ENCODE results near the gene TTC39C. TPM values are rescaled to one million over a fixed set of nuclear protein-coding genes. Genes with fewer than 3 reads are reported as not detected.
A peak's percentile ranks its signal among the peaks of the same experiment; 100 is the strongest.
"Not testable (repeated sequence)": the region's sequence is repeated elsewhere in the genome, so short reads cannot be mapped to it uniquely, and the experiment has no call there.

Gene TTC39C
- total RNA-seq, 1 donor from 2014 or later = 12.8 TPM

DNA sequence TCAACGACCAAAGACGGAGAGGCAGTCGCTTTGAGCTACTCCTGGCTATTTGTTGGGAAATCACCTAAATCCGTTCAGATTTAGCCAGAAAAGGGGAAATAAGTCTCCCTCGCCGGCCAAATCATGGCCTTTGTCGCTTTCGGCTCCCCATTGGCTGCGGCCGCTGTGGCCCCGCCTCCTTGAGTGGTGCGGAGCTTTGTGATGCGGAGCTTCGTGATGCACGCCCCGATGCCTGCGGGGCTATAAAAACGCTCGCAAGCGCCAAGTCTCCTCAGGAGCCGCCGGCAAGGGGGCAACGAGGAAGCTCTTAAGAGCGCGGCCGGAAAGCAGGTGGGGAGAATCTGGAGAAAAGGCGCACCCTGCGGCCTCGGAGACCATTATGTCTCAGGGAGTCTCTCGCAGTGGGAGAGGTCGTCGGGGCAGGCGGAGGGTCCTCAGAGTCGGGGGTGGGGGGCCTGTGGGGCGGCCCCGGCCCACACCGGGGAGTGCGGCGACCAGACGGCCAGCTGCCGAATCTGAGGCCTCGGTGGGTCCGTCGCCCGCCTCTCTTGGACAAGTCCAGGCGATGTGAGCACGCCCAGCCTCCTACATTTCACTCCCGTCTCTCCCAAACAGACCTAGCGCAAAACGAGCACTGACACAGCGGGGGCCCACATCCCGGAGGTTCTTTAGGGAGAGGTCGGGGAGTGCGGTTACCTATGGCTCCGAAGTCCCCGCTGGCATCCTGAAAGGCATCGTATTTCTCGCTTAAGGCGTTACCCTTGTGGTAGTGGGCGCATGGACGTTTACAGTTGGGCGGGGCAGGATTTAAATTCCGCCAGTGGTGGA is 124.4 kb downstream of the TTC39C start, which contains the start of gene CABYR:
CABYR (plus strand) TSS at position 274 of the 828 bp plus-strand sequence. CDS start 4,053 bp downstream, outside the sequence.
- H3K9ac ChIP-seq (ENCODE audit: low read length) = peak within 1 kb of the TSS; percentile 81
- peak within 1 kb of the TSS; percentile 86 for H3K4me3 Mint-ChIP-seq (ENCODE audit: unreplicated experiment)
- TF ChIP-seq, protein P1, sequence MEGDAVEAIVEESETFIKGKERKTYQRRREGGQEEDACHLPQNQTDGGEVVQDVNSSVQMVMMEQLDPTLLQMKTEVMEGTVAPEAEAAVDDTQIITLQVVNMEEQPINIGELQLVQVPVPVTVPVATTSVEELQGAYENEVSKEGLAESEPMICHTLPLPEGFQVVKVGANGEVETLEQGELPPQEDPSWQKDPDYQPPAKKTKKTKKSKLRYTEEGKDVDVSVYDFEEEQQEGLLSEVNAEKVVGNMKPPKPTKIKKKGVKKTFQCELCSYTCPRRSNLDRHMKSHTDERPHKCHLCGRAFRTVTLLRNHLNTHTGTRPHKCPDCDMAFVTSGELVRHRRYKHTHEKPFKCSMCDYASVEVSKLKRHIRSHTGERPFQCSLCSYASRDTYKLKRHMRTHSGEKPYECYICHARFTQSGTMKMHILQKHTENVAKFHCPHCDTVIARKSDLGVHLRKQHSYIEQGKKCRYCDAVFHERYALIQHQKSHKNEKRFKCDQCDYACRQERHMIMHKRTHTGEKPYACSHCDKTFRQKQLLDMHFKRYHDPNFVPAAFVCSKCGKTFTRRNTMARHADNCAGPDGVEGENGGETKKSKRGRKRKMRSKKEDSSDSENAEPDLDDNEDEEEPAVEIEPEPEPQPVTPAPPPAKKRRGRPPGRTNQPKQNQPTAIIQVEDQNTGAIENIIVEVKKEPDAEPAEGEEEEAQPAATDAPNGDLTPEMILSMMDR (IDR thresholded peaks at IDR 0.05; ENCODE audit: insufficient read depth, low read depth, low read length) = no peak
- TF ChIP-seq EZH2 (IDR thresholded peaks at IDR 0.05; ENCODE audit: insufficient read depth, low read length) = no peak
- H3K9me3 Mint-ChIP-seq (ENCODE audit: unreplicated experiment) = no peaks in the 10 kb centered on the region
- no peaks in the 10 kb centered on the region for H3K36me3 ChIP-seq (ENCODE audit: insufficient read depth, low read length)
- H3K4me1 Mint-ChIP-seq (ENCODE audit: low read depth, unreplicated experiment) = no peaks in the 10 kb centered on the region
- no peaks in the 10 kb centered on the region for H3K79me2 ChIP-seq (ENCODE audit: insufficient read depth, low read length)
- H2AFZ ChIP-seq (ENCODE audit: low read depth, low read length) = peak within 1 kb of the TSS; percentile 66
- H3K27me3 ChIP-seq (ENCODE audit: insufficient read depth, low read length) = no peaks in the 10 kb centered on the region
- H3K27ac Mint-ChIP-seq (ENCODE audit: unreplicated experiment) = peak within 1 kb of the TSS; percentile 62
- peak within 1 kb of the TSS; percentile 92 for H3K4me2 ChIP-seq (ENCODE audit: low read length)
- H3K27me3 Mint-ChIP-seq (ENCODE audit: low read depth, unreplicated experiment) = no peaks in the 10 kb centered on the region
- no peaks in the 10 kb centered on the region for H3K36me3 Mint-ChIP-seq (ENCODE audit: low read depth, unreplicated experiment)
- no peak for FAIRE-seq
- H3K27ac ChIP-seq (ENCODE audit: low read depth, low read length) = peak within 1 kb of the TSS; percentile 36
- H3K4me1 ChIP-seq (ENCODE audit: insufficient read depth, low read length) = peaks cover 14% of the 10 kb centered on the region
- peak; percentile 83 for DNase-seq (ENCODE audit: low read depth)
- H3K9me3 ChIP-seq (ENCODE audit: insufficient read depth, low read depth, low read length) = no peaks in the 10 kb centered on the region
- H3K4me3 ChIP-seq (ENCODE audit: insufficient read depth, low read depth, low read length) = peak within 1 kb of the TSS; percentile 64
- H4K20me1 ChIP-seq (ENCODE audit: insufficient read depth, low read length) = no peaks in the 10 kb centered on the region

DNA sequence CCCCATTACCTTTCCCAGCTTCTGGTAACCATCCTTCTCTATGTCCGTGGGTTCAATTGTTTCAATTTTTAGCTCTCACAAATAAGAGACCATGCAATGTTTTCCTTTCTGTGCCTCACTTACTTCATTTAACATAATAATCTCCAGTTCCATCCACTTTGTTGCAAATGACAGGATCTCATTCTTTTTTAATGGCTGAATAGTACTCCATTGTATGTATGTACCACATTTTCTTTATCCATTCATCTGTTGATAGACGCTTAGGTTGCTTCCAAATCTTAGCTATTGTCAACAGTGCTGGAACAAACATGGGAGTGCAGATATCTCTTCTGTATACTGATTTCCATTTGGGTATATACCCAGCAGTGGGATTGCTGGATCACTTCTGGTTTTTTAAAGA is 126.1 kb downstream of the TTC39C start:
- peaks cover 1% of the 10 kb centered on the region for H3K36me3 Mint-ChIP-seq (ENCODE audit: low read depth, unreplicated experiment)
- TF ChIP-seq, protein P1 (IDR thresholded peaks at IDR 0.05; ENCODE audit: insufficient read depth, low read depth, low read length) = no peak
- TF ChIP-seq EZH2 (IDR thresholded peaks at IDR 0.05; ENCODE audit: insufficient read depth, low read length) = no peak
- Histone ChIP-seq H3K4me3 (ENCODE audit: insufficient read depth, low read depth, low read length) (no peak overlapping the region), H3K27ac (ENCODE audit: low read depth, low read length) (no peak overlapping the region), H3K9me3 (ENCODE audit: insufficient read depth, low read depth, low read length) (no peaks in the 10 kb centered on the region), H3K4me2 (ENCODE audit: low read length) (no peak overlapping the region), H3K9ac (ENCODE audit: low read length) (no peak overlapping the region), H3K36me3 (ENCODE audit: insufficient read depth, low read length) (no peaks in the 10 kb centered on the region), H2AFZ (ENCODE audit: low read depth, low read length) (no peak overlapping the region), H3K4me1 (ENCODE audit: insufficient read depth, low read length) (peaks cover 14% of the 10 kb centered on the region), H4K20me1 (ENCODE audit: insufficient read depth, low read length) (no peaks in the 10 kb centered on the region), H3K27me3 (ENCODE audit: insufficient read depth, low read length) (no peaks in the 10 kb centered on the region), H3K79me2 (ENCODE audit: insufficient read depth, low read length) (no peaks in the 10 kb centered on the region)
- H3K9me3 Mint-ChIP-seq (ENCODE audit: unreplicated experiment) = no peaks in the 10 kb centered on the region
- H3K27me3 Mint-ChIP-seq (ENCODE audit: low read depth, unreplicated experiment) = no peaks in the 10 kb centered on the region
- H3K27ac Mint-ChIP-seq (ENCODE audit: unreplicated experiment) = no peak overlapping the region
- FAIRE-seq (no peak), DNase-seq (ENCODE audit: low read depth) (no peak)
- H3K4me3 Mint-ChIP-seq (ENCODE audit: unreplicated experiment) = peak overlapping the region; percentile 47
- H3K4me1 Mint-ChIP-seq (ENCODE audit: low read depth, unreplicated experiment) = no peaks in the 10 kb centered on the region

DNA sequence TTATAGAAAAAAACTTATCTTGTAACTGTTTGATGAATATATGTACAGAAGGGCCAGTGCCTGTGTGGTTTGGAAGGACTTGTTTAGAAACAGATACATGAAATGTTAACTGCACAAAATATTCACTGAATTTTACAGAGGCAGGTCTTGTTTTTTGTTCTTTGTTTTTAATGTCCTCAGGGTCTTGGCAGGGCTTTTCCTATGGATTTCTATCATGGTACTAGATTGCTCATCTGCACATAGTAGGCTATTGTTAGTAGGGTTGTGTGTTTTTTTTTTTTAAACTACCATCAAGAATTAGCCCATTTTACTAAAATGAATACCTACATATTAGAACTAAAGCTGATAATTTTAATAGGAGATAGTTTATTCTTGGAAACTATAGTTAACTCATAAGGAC is 127.8 kb downstream of the TTC39C start:
- no peak overlapping the region for H3K4me3 ChIP-seq (ENCODE audit: insufficient read depth, low read depth, low read length)
- H3K4me1 ChIP-seq (ENCODE audit: insufficient read depth, low read length) = peaks cover 7% of the 10 kb centered on the region
- H3K4me2 ChIP-seq (ENCODE audit: low read length) = no peak overlapping the region
- Mint-ChIP-seq H3K27ac (ENCODE audit: unreplicated experiment) (no peak overlapping the region), H3K27me3 (ENCODE audit: low read depth, unreplicated experiment) (no peaks in the 10 kb centered on the region), H3K4me1 (ENCODE audit: low read depth, unreplicated experiment) (no peaks in the 10 kb centered on the region), H3K36me3 (ENCODE audit: low read depth, unreplicated experiment) (peaks cover 9% of the 10 kb centered on the region), H3K4me3 (ENCODE audit: unreplicated experiment) (no peak overlapping the region), H3K9me3 (ENCODE audit: unreplicated experiment) (no peaks in the 10 kb centered on the region)
- no peaks in the 10 kb centered on the region for H4K20me1 ChIP-seq (ENCODE audit: insufficient read depth, low read length)
- H3K79me2 ChIP-seq (ENCODE audit: insufficient read depth, low read length) = no peaks in the 10 kb centered on the region
- no peaks in the 10 kb centered on the region for H3K9me3 ChIP-seq (ENCODE audit: insufficient read depth, low read depth, low read length)
- FAIRE-seq (no peak), DNase-seq (ENCODE audit: low read depth) (no peak)
- no peak overlapping the region for H2AFZ ChIP-seq (ENCODE audit: low read depth, low read length)
- H3K36me3 ChIP-seq (ENCODE audit: insufficient read depth, low read length) = no peaks in the 10 kb centered on the region
- H3K27ac ChIP-seq (ENCODE audit: low read depth, low read length) = no peak overlapping the region
- H3K27me3 ChIP-seq (ENCODE audit: insufficient read depth, low read length) = no peaks in the 10 kb centered on the region
- H3K9ac ChIP-seq (ENCODE audit: low read length) = no peak overlapping the region
- TF ChIP-seq, protein P1 (IDR thresholded peaks at IDR 0.05; ENCODE audit: insufficient read depth, low read depth, low read length) = no peak
- TF ChIP-seq EZH2 (IDR thresholded peaks at IDR 0.05; ENCODE audit: insufficient read depth, low read length) = no peak

DNA sequence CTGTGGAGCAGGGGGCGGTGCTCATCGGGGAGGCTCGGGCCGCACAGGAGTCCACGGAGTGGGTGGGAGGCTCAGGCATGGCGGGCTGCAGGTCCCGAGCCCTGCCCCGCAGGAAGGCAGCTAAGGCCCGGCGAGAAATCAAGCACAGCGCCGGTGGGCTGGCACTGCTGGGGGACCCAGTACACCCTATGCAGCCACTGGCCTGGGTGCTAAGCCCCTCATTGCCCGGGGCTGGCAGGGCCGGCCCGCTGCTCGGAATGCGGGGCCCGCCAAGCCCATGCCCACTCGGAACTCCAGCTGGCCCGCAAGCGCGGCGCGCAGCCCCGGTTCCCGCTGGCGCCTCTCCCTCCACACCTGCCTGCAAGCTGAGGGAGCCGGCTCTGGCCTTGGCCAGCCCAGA is 135.0 kb downstream of the TTC39C start:
- H3K36me3 ChIP-seq (ENCODE audit: insufficient read depth, low read length); H3K4me1 ChIP-seq (ENCODE audit: insufficient read depth, low read length); H3K4me3 ChIP-seq (ENCODE audit: insufficient read depth, low read depth, low read length); H3K9me3 Mint-ChIP-seq (ENCODE audit: unreplicated experiment); H3K4me3 Mint-ChIP-seq (ENCODE audit: unreplicated experiment); H3K79me2 ChIP-seq (ENCODE audit: insufficient read depth, low read length); H3K4me1 Mint-ChIP-seq (ENCODE audit: low read depth, unreplicated experiment); H3K4me2 ChIP-seq (ENCODE audit: low read length); FAIRE-seq; DNase-seq (ENCODE audit: low read depth); H2AFZ ChIP-seq (ENCODE audit: low read depth, low read length); H4K20me1 ChIP-seq (ENCODE audit: insufficient read depth, low read length); H3K9me3 ChIP-seq (ENCODE audit: insufficient read depth, low read depth, low read length); H3K27ac ChIP-seq (ENCODE audit: low read depth, low read length); H3K27me3 Mint-ChIP-seq (ENCODE audit: low read depth, unreplicated experiment); H3K27ac Mint-ChIP-seq (ENCODE audit: unreplicated experiment); H3K27me3 ChIP-seq (ENCODE audit: insufficient read depth, low read length); H3K9ac ChIP-seq (ENCODE audit: low read length): not testable (repeated sequence)
- H3K36me3 Mint-ChIP-seq (ENCODE audit: low read depth, unreplicated experiment) = peaks cover 21% of the 10 kb centered on the region

Data from astrocyte (in vitro differentiated cells and primary cell).